Inferior parietal cortex (tissue), 1 donor: ENCODE results near the gene LPP.

Experiments
- DNase-seq: peaks from one replicate; pipeline ENCODE4 v3.0.0-alpha.2; 2016; ENCODE audit errors: extremely low spot score

LPP gene

GRCh38 chr3:188220097-188220788 lies 66.3 kb downstream of the LPP start:
- DNase-seq = no peak

GRCh38 chr3:188220988-188221818 lies 67.2 kb downstream of the LPP start:
- DNase-seq = no peak

- no peak for DNase-seq
Measured at GRCh38 chr3:188223936-188224335, 70.0 kb downstream of the LPP start.

GRCh38 chr3:188227442-188227841 lies 73.5 kb downstream of the LPP start:
- no peak for DNase-seq

GRCh38 chr3:188229177-188229576 lies 75.2 kb downstream of the LPP start:
- DNase-seq = no peak

- DNase-seq = no peak
Measured at GRCh38 chr3:188229726-188230125, 75.8 kb downstream of the LPP start.

- no peak for DNase-seq
Measured at GRCh38 chr3:188230962-188231361, 77.0 kb downstream of the LPP start.

- DNase-seq = no peak
Measured at GRCh38 chr3:188231456-188231855, 77.5 kb downstream of the LPP start.

- no peak for DNase-seq
Measured at GRCh38 chr3:188232656-188233055, 78.7 kb downstream of the LPP start.

GRCh38 chr3:188233320-188233719 lies 79.4 kb downstream of the LPP start:
- no peak for DNase-seq

GRCh38 chr3:188234132-188234531 lies 80.2 kb downstream of the LPP start:
- no peak for DNase-seq

GRCh38 chr3:188236271-188236670 lies 82.3 kb downstream of the LPP start:
- DNase-seq = no peak

GRCh38 chr3:188239035-188239434 lies 85.1 kb downstream of the LPP start:
- DNase-seq = no peak

- DNase-seq = no peak
Measured at GRCh38 chr3:188239577-188239976, 85.6 kb downstream of the LPP start.

- DNase-seq = no peak
Measured at GRCh38 chr3:188240189-188240981, 86.4 kb downstream of the LPP start.

GRCh38 chr3:188241072-188241471 lies 87.1 kb downstream of the LPP start:
- no peak for DNase-seq

GRCh38 chr3:188241883-188242282 lies 87.9 kb downstream of the LPP start:
- DNase-seq = no peak

GRCh38 chr3:188242436-188243123 lies 88.6 kb downstream of the LPP start:
- no peak for DNase-seq

- DNase-seq = no peak
Measured at GRCh38 chr3:188243124-188243795, 89.3 kb downstream of the LPP start.

GRCh38 chr3:188244395-188244861 lies 90.5 kb downstream of the LPP start:
- no peak for DNase-seq

GRCh38 chr3:188246905-188247304 lies 92.9 kb downstream of the LPP start:
- DNase-seq = no peak
